Mammary epithelial cell (primary cell): ENCODE measurements around the gene SKP2.

ENCODE experiments used
- CTCF ChIP-seq, 2 donors: IDR thresholded peaks in 1 of 2; conservative IDR thresholded peaks in 1 of 2; 2 replicates each; pipeline ENCODE4 v1.5.1; 2011 to 2012; ENCODE audit warnings: inconsistent platforms in 2 of 2, low read length in 2 of 2, mild to moderate bottlenecking in 2 of 2, control low read depth in 1 of 2, low read depth in 1 of 2; ENCODE audit not compliant: insufficient read depth in 1 of 2; ENCODE audit errors: extremely low read depth in 1 of 2
- EZH2 ChIP-seq: IDR thresholded peaks from 2 replicates; pipeline ENCODE4 v1.6.1; 2012; ENCODE audit warnings: low read length, inconsistent platforms, borderline replicate concordance

- TF ChIP-seq CTCF (conservative IDR thresholded peaks at IDR 0.05 in 1 of 2, IDR thresholded peaks at IDR 0.05 in 1 of 2; ENCODE audit: extremely low read depth in 1 of 2, insufficient read depth in 1 of 2, low read depth in 1 of 2, low read length in 2 of 2) = no peak
- TF ChIP-seq EZH2 = no peak
Observed at GRCh38 chr5:36138900-36139683, 12.8 kb upstream of the SKP2 start.
